ENCODE measurements around the gene GOLGA7B. TPM values are rescaled to one million over a fixed set of nuclear protein-coding genes. Genes with fewer than 3 reads are reported as not detected.

Gene GOLGA7B
- total and polyA plus RNA-seq, 2 of the 4 experiments (the other 2 are of a cell fraction) = not detected

- no peak overlapping the region for H2BK20ac ChIP-seq (ENCODE audit: low read depth, low read length)
- H4K5ac ChIP-seq (ENCODE audit: low read depth, low read length) = no peak overlapping the region
- no peak overlapping the region for H2AK5ac ChIP-seq (ENCODE audit: low read depth, low read length)
- no peaks in the 10 kb centered on the region for H3K79me1 ChIP-seq (ENCODE audit: low read depth in 1 of 2, low read length in 2 of 2)
- TF ChIP-seq BHLHE40 (IDR thresholded peaks at IDR 0.05; ENCODE audit: low read depth, low read length) = no peak
- TF ChIP-seq POLR2A (IDR thresholded peaks at IDR 0.05; ENCODE audit: low read depth, low read length) = no peak
- TF ChIP-seq MAZ (IDR thresholded peaks at IDR 0.05; ENCODE audit: borderline replicate concordance, low read depth, low read length) = no peak
- TF ChIP-seq USF2 (IDR thresholded peaks at IDR 0.05; ENCODE audit: low read depth, low read length) = no peak
- TF ChIP-seq CHD1 (IDR thresholded peaks at IDR 0.05; ENCODE audit: low read depth, low read length) = no peak
- no peak for TF ChIP-seq CEBPB (IDR thresholded peaks at IDR 0.05; ENCODE audit: low read depth, low read length)
- no peak for TF ChIP-seq RCOR1 (IDR thresholded peaks at IDR 0.05; ENCODE audit: insufficient replicate concordance, low read length)
- TF ChIP-seq MAFK (IDR thresholded peaks at IDR 0.05; ENCODE audit: low read depth, low read length) = no peak
- TF ChIP-seq, protein P1, sequence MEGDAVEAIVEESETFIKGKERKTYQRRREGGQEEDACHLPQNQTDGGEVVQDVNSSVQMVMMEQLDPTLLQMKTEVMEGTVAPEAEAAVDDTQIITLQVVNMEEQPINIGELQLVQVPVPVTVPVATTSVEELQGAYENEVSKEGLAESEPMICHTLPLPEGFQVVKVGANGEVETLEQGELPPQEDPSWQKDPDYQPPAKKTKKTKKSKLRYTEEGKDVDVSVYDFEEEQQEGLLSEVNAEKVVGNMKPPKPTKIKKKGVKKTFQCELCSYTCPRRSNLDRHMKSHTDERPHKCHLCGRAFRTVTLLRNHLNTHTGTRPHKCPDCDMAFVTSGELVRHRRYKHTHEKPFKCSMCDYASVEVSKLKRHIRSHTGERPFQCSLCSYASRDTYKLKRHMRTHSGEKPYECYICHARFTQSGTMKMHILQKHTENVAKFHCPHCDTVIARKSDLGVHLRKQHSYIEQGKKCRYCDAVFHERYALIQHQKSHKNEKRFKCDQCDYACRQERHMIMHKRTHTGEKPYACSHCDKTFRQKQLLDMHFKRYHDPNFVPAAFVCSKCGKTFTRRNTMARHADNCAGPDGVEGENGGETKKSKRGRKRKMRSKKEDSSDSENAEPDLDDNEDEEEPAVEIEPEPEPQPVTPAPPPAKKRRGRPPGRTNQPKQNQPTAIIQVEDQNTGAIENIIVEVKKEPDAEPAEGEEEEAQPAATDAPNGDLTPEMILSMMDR (conservative IDR thresholded peaks at IDR 0.05; ENCODE audit: low read depth, low read length) = no peak
- TF ChIP-seq, protein P2, sequence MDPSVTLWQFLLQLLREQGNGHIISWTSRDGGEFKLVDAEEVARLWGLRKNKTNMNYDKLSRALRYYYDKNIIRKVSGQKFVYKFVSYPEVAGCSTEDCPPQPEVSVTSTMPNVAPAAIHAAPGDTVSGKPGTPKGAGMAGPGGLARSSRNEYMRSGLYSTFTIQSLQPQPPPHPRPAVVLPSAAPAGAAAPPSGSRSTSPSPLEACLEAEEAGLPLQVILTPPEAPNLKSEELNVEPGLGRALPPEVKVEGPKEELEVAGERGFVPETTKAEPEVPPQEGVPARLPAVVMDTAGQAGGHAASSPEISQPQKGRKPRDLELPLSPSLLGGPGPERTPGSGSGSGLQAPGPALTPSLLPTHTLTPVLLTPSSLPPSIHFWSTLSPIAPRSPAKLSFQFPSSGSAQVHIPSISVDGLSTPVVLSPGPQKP (IDR thresholded peaks at IDR 0.05; ENCODE audit: borderline replicate concordance, low read depth, low read length) = no peak
- TF ChIP-seq SMC3 (IDR thresholded peaks at IDR 0.05; ENCODE audit: low read depth, low read length) = no peak
- TF ChIP-seq NFE2L2 (IDR thresholded peaks at IDR 0.05; ENCODE audit: low read depth, low read length) = no peak
- TF ChIP-seq MXI1 (IDR thresholded peaks at IDR 0.05; ENCODE audit: borderline replicate concordance, low read depth, low read length) = no peak
- TF ChIP-seq RFX5 (IDR thresholded peaks at IDR 0.05; ENCODE audit: low read depth, low read length) = no peak
- no peak for TF ChIP-seq FOS (IDR thresholded peaks at IDR 0.05; ENCODE audit: low read depth, low read length)
- no peak for TF ChIP-seq RAD21 (IDR thresholded peaks at IDR 0.05; ENCODE audit: low read length)
- H4K20me1 ChIP-seq (ENCODE audit: insufficient read depth, low read length) = no peaks in the 10 kb centered on the region
- no peak overlapping the region for H3K4ac ChIP-seq (ENCODE audit: low read depth, low read length)
- H3K9me1 ChIP-seq (ENCODE audit: insufficient read depth, low read length) = no peaks in the 10 kb centered on the region
- ChIA-PET POLR2A (ENCODE audit: unreplicated experiment) (interaction anchor here (0.7 kb wide), 1 partner anchor 12 kb away, joined by 8 read pairs; no protein-coding TSS in a partner anchor), CTCF (no interaction called here)
- H2AK9ac ChIP-seq (replicated peaks; ENCODE audit: low read depth, low read length, poor library complexity) = no peak overlapping the region
- in situ Hi-C loops (cut with MboI; ENCODE audit: low sequenced_read_pairs) = no loop called here
- BruUV-seq (replicated peaks) = no TSS peak
- H2BK120ac ChIP-seq (ENCODE audit: low read depth, low read length) = no peak overlapping the region
- H3K18ac ChIP-seq (ENCODE audit: low read depth, low read length) = no peak overlapping the region
- no peak overlapping the region for H3K56ac ChIP-seq (ENCODE audit: extremely low read depth, insufficient read depth, low read length)
- H4K91ac ChIP-seq (ENCODE audit: insufficient read depth, low read depth, low read length) = no peak overlapping the region
- no peak overlapping the region for H3K4me3 ChIP-seq (ENCODE audit: insufficient read depth, low read depth, low read length)
- no peaks in the 10 kb centered on the region; the same call in 1 of the 2 replicates for H3K4me1 ChIP-seq (ENCODE audit: control insufficient read depth, insufficient read depth, low read length)
- H3K36me3 ChIP-seq (ENCODE audit: control insufficient read depth, insufficient read depth, low read length) = no peaks in the 10 kb centered on the region
- H4K8ac ChIP-seq (ENCODE audit: low read depth in 2 of 2, low read length in 2 of 2) = no peak overlapping the region
- DNase-seq (no peak), ATAC-seq (ENCODE audit: low read depth) (peak; percentile 21; the same call in 1 of the 2 replicates)
- no peak overlapping the region for H2BK15ac ChIP-seq (ENCODE audit: low read depth, low read length)
- WGBS, 2 experiments (ENCODE audit: extremely low coverage in 2 of 2, insufficient read length in 1 of 2) = no CpG with 5 or more reads among the region's 8 CpGs
- H3K9ac ChIP-seq (ENCODE audit: low read depth, low read length) = no peak overlapping the region
- no peak overlapping the region for H3K23ac ChIP-seq (ENCODE audit: low read depth, low read length)
- dilution Hi-C loops (cut with HindIII; ENCODE audit: low sequenced_read_pairs, unreplicated experiment) = no loop called here
- no peak overlapping the region for H2AFZ ChIP-seq (replicated peaks; ENCODE audit: low read length, poor library complexity)
- H3K27me3 ChIP-seq (ENCODE audit: control insufficient read depth, insufficient read depth, low read length) = peaks cover 43% of the 10 kb centered on the region
- no peak overlapping the region for H3K4me2 ChIP-seq (ENCODE audit: low read depth, low read length)
- no peak overlapping the region for H3K14ac ChIP-seq (replicated peaks; ENCODE audit: low read depth, low read length)
- H2BK5ac ChIP-seq (ENCODE audit: low read depth, low read length, poor library complexity, severe bottlenecking) = no peak overlapping the region
- H3K9me3 ChIP-seq (ENCODE audit: control insufficient read depth, insufficient read depth, low read length) = no peaks in the 10 kb centered on the region
- no peak overlapping the region for H3K27ac ChIP-seq (ENCODE audit: insufficient read depth, low read length)
- intact Hi-C loops (cut with micrococcal nuclease) = no loop called here
These were observed 36.9 kb upstream of the GOLGA7B start for GRCh38 chr10:97812696-97813095.
